SKM-1 treated with dmso at 0.1 percent for 144 hours (cell line): Measurements from ENCODE around the gene CZIB.
"Not testable (repeated sequence)": the region's sequence is repeated elsewhere in the genome, so short reads cannot be mapped to it uniquely, and the experiment has no call there.

Experiments used
- DNase-seq: peaks from one replicate; lab custom pipeline; 2025; ENCODE audit not compliant: unreplicated experiment; lab: John Stamatoyannopoulos, UW

Gene CZIB

DNA sequence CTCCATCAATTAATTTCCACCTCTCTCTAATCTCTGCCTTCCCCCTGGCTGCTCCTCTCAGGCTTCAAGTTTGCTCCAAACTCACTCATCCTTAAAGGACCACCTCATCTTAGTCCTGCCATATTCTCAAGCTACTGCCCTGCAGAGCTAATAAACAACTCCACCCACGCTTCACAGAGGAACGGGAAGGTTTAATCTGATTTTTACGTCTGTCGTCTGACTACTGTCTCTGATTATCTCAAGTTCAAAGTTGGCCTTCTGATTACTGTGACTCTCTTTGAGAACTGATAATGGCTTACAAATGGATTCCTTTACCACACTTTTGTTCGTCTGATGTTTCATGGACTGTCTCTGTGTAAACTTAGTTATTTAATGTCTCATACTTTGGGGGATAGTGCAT, 31.4 kb downstream of the CZIB start:
- no peak for DNase-seq

- DNase-seq, result no peak
Observed at GRCh38 chr1:53188099-53188498, 32.3 kb downstream of the CZIB start.

DNA sequence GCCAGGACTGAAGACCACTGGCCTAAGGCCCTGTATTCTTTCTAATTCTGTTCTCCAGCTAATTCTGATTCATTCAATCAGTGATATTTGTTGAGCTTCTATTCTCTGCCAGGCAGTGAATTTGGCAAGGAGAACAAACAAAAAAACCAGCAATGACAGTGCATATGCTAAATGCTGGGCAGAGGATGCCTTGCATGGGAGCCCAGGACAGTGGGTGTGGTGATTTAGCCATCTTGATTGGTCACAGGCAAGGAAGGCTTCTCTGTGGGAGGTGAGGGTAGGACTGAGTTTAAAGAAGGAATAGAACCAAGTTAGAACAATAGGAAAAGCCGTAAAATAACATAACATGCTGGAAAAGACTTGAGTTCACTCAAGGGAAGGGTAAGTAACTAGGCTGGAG, 33.0 kb downstream of the CZIB start:
- no peak for DNase-seq

- DNase-seq, result no peak
Observed at GRCh38 chr1:53186533-53186932, 33.9 kb downstream of the CZIB start.

DNA sequence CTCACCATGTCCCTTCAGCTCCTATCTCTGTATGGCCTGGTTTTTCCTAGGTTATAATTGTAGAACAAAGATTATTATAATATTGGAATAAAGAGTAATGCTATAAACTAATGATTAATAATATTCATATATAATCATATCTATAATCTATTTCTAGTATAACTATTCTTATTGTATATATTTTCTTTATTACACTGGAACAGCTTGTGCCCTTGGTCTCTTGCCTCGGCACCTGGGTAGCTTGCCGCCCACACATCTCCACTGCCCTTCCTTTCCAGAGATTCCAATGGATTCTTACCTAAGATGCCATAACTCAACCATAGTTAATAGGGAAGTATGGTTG, 34.5 kb downstream of the CZIB start:
- not testable (repeated sequence) for DNase-seq

DNA sequence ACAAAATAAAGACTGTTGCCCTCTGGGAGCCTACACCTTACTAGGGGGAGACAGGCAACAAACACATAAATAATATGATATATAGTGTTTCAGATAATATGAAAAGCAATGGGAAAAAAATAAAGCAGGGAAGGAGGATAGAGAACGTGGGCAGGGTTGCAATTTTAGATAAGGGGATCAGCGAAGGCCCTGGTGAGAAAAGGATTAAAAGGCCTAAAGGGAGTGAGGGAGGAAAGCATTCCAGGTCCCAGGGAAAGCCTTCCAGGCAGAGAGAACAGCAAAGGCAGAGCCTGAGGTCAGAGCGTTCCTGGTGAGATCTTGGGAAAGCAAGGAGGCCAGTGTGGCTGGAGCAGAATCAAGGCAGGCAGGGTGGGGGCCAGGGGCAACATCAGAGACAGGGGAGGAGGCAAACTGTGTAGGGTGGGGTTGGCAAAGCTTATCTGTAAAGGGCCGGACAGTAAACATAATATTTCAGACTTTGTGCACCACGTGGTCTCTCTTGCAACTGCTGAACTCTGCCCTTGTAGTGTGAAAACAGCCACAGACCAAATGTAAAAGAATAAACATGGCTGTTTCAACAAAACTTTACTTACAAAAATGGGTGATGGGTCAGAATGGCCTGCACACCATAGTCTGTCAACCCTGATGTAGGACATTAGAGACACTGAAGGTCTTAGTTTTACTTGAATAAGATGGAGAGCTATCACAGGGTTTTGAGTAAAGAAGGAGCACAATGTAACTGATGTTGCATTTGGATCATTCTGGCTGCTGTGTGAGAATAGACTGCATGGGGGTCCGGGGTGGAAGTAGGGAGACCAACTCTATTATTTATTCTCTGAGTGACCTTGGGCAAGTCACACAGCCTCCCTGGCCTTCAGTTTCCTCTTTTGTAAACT, 37.1 kb downstream of the CZIB start:
- DNase-seq, result no peak

GRCh38 chr1:53182716-53183094, 37.7 kb downstream of the CZIB start:
- DNase-seq, result no peak

- peak; percentile 55 for DNase-seq
Observed at GRCh38 chr1:53182111-53182593, 38.3 kb downstream of the CZIB start.

DNA sequence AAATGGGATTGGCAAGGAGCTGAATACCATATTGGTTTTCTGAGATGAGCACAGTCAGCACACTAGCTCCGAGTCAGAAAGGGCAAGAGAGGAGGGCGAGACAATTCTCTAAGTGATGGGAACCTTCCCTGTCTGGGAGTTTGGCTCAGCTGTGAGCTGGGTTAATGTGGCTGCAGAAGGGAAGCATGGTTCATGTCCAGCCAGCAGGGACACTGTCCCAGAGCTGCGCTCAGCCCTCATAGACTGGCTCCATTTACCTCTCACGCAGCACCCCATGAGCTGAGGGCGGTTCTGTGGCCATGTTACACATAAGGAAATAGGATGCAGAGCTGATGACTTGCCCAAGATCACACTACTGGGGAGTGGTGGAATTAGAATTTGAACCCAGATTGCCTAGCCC, 39.5 kb downstream of the CZIB start:
- no peak for DNase-seq

DNA sequence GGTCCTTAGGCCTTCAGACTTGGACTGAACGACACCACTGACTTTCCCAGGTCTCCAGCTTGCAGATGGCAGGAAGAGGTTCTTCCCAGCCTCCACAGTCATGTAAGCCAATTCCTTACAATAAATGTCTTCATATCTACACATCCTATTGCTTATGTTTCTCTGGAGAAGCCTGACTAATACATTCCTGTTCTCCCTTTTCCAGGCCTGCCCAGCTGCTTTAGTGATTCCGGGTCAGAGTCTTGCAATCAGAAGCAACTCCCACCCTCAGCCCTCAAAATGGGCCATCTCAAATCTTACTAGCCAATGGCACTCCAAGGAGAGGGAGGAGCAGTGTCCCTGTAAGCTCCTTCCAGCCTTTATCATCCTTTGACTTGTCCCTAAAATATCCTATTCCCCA, 40.2 kb downstream of the CZIB start:
- DNase-seq, result no peak

- no peak for DNase-seq
Observed at GRCh38 chr1:53176452-53177208, 43.8 kb downstream of the CZIB start.

- no peak for DNase-seq
Observed at GRCh38 chr1:53174971-53175913, 45.2 kb downstream of the CZIB start.

DNA sequence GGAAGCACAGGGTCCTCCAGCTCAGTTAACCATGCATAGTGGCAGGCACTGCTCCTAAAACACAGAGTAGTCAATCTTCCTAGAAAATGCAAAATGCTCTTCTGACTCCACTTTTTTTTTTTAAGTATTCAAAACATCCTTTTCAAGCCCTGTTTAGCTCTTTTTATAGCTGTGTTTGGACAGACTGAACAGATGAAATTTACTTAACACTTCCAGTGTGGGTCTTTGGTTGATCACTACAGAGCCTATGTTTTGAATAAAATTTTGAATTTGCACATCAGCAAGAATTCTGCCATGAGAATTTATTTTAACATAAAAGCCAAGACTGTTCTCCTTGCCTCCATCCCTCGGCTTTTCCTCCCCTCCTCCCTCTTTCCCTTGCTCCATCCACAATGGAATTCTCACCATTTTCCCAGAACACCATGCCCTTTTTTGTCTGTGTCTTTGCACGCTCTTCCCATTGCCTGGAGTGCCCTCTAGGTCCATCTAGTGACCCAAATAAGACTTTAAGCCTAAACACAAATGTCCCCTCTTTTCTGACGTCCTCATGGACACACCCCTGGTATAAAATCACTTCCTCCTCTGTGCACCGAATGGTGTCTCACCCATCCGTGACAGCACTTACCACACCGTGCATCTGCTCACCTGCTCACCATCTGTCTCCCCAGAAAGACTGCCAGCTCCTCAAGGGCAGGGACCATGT, 47.9 kb downstream of the CZIB start:
- DNase-seq, result no peak

- no peak for DNase-seq
Observed at GRCh38 chr1:53166912-53167311, 53.5 kb downstream of the CZIB start.

DNA sequence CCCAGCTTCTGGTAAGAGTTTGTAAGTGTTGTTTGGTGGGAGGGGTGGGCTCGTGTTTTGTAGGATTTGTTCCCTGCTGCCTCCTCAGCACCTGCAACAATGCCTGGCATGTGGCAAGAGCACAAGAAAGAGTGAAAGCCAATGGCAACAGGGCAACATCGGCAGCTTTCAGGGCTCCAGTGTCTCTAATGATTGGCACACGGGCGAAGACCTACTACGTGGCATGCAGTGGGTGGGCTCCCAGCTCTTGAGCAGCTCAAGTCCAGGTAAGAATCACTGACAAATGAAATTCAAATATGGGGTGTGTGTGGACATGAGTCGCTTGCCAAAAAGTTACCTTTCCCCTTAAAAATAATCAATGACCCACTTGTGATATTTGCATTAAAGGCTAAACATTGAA, 54.1 kb downstream of the CZIB start:
- DNase-seq, result no peak

DNA sequence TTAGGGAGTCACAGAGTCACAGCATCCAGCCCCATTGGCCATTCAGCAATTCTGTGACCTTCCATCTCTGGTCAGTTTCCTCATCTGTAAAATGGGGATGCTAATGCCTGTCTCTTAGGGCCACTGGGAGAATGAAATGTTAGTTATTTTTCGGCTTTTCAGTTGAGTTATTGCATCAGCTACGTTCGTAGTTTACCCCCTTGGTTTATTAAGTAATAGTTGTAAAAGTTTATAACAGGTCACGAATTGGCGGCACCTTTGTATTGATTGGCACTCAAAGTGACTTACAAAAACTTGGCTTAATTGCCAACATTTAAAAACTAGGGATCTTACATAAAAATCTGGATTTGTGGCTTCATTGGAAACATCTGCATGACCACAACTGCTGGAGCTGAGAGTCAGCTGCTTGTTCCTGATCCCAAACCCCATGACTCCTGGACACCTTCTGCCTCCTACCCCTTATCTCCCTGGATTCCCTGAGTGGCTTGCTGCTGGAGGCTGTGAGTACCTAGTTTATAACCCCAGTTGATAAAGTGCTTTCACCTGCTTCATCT, 54.9 kb downstream of the CZIB start:
- DNase-seq, result no peak
